Endothelial cell of umbilical vein (primary cell): ENCODE results near the gene LIN28A. TPM values are rescaled to one million over a fixed set of nuclear protein-coding genes. Genes with fewer than 3 reads are reported as not detected.

Experiments used
- BruUV-seq: library from RNA; stranded (reverse); fragments of 400-500 nt; replicated peaks from 2 replicates; lab custom pipeline; 2021; lab: Mats Ljungman, UMichigan
- CTCF ChIA-PET: fragments of 300-600, 350-600 bp; sonication (Branson Sonifier 250); formaldehyde crosslinking; loops from one replicate; lab custom pipeline; 2021; ENCODE audit warnings: antibody characterized with exemption, inconsistent platforms; lab: Charles Lee
- POLR2A ChIA-PET: fragments of 300-600, 350-600 bp; sonication (Branson Sonifier 250); formaldehyde crosslinking; loops from one replicate; lab custom pipeline; 2021; ENCODE audit warnings: antibody characterized with exemption, inconsistent platforms; lab: Charles Lee
- DNase-seq: peaks from one replicate; pipeline ENCODE4 v3.0.0-alpha.2; 2011; ENCODE audit warnings: low read depth, low spot score
- FAIRE-seq: peaks from 2 replicates; lab custom pipeline; 2011; peaks lifted over from hg19 to GRCh38; lab: Jason Lieb, UNC
- H2AFZ ChIP-seq: 2 replicates; pipeline ENCODE4 v1.6.0; 2012; ENCODE audit warnings: low read depth, low read length, control low read depth, inconsistent platforms
- H3K27ac ChIP-seq: 2 replicates; pipeline ENCODE4 v1.5.1; 2011; ENCODE audit warnings: low read depth, mild to moderate bottlenecking, control low read depth, low read length, moderate library complexity; ENCODE audit not compliant: insufficient read depth
- H3K27me3 ChIP-seq, 2 experiments: 2 replicates each; pipeline versions ENCODE4 v1.6.0 to v1.6.1; 2011; ENCODE audit warnings: low read length in 2 of 2, mixed read lengths in 1 of 2; ENCODE audit not compliant: control insufficient read depth in 2 of 2, insufficient read depth in 2 of 2
- H3K36me3 ChIP-seq, 2 experiments: 2 replicates in 1 of 2; 3 replicates in 1 of 2; pipeline ENCODE4 v1.5.1; 2011; ENCODE audit warnings: low read length in 2 of 2, mild to moderate bottlenecking in 1 of 2, moderate library complexity in 1 of 2; ENCODE audit not compliant: control insufficient read depth in 2 of 2, insufficient read depth in 2 of 2; ENCODE audit errors: extremely low read depth in 1 of 2
- H3K4me1 ChIP-seq: 3 replicates; pipeline ENCODE4 v1.5.1; 2011; ENCODE audit warnings: mild to moderate bottlenecking, low read length; ENCODE audit not compliant: control insufficient read depth, insufficient read depth; ENCODE audit errors: extremely low read depth
- H3K4me2 ChIP-seq: 2 replicates; pipeline ENCODE4 v1.6.1; 2011; ENCODE audit warnings: low read length, control low read depth, mixed read lengths; ENCODE audit not compliant: insufficient read depth
- H3K4me3 ChIP-seq, 3 experiments: fragments of 200-600 bp in 1 of 3; sonication (generic), shearing (Covaris generic) in 1 of 3; replicated peaks in 1 of 3; 2 replicates each; pipeline ENCODE4 v1.5.1; 2011 to 2016; ENCODE audit warnings: control low read depth in 3 of 3, low read length in 3 of 3, mild to moderate bottlenecking in 2 of 3, inconsistent platforms in 1 of 3, low read depth in 1 of 3, moderate library complexity in 1 of 3; ENCODE audit not compliant: insufficient read depth in 1 of 3
- H3K79me2 ChIP-seq: 2 replicates; pipeline ENCODE4 v1.6.0; 2012; ENCODE audit warnings: low read length, inconsistent platforms; ENCODE audit not compliant: control insufficient read depth, insufficient read depth
- H3K9ac ChIP-seq: replicated peaks from 2 replicates; pipeline ENCODE3; 2011; ENCODE audit warnings: low read length, control low read depth; ENCODE audit not compliant: insufficient read depth; ENCODE audit errors: extremely low read depth
- H3K9me1 ChIP-seq: replicated peaks from 3 replicates; pipeline ENCODE4 v1.6.0; 2011; ENCODE audit warnings: mild to moderate bottlenecking, low read length; ENCODE audit not compliant: control insufficient read depth, insufficient read depth; ENCODE audit errors: extremely low read depth
- H3K9me3 ChIP-seq: replicated peaks from 2 replicates; pipeline ENCODE4 v1.5.1; 2012; ENCODE audit warnings: low read length, inconsistent platforms; ENCODE audit not compliant: control insufficient read depth, insufficient read depth
- H4K20me1 ChIP-seq: replicated peaks from 2 replicates; pipeline ENCODE3; 2011; ENCODE audit warnings: mild to moderate bottlenecking, low read length; ENCODE audit not compliant: control insufficient read depth, insufficient read depth; ENCODE audit errors: extremely low read depth
- CTCF ChIP-seq, 2 donors: IDR thresholded peaks; 1 replicate in 1 of 2; 2 replicates in 1 of 2; pipeline ENCODE4 v1.5.1; 2011; ENCODE audit warnings: low read length in 2 of 2, mild to moderate bottlenecking in 2 of 2, moderate library complexity in 2 of 2, control low read depth in 1 of 2, inconsistent platforms in 1 of 2, low read depth in 1 of 2; ENCODE audit not compliant: insufficient read depth in 1 of 2; ENCODE audit errors: extremely low read depth in 1 of 2
- EZH2 ChIP-seq: IDR thresholded peaks from 2 replicates; pipeline ENCODE4 v1.6.1; 2012; ENCODE audit warnings: borderline replicate concordance, low read depth, mild to moderate bottlenecking, moderate library complexity, low read length, inconsistent platforms; ENCODE audit not compliant: severe bottlenecking
- FOS ChIP-seq: IDR thresholded peaks from 2 replicates; pipeline ENCODE4 v1.6.1; 2011; ENCODE audit warnings: mild to moderate bottlenecking, low read length, moderate library complexity, borderline replicate concordance; ENCODE audit not compliant: insufficient read depth
- MAX ChIP-seq: IDR thresholded peaks from 2 replicates; pipeline ENCODE4 v1.6.1; 2011; ENCODE audit not compliant: insufficient read depth, insufficient read length
- MYC ChIP-seq: IDR thresholded peaks from one replicate; pipeline ENCODE4 v1.6.1; 2011; ENCODE audit warnings: mild to moderate bottlenecking, low read depth, low read length
- POLR2A ChIP-seq: IDR thresholded peaks from 2 replicates; pipeline ENCODE4 v1.6.1; 2012; ENCODE audit warnings: low read depth, mild to moderate bottlenecking, control low read depth, low read length
- POLR2AphosphoS5 ChIP-seq: IDR thresholded peaks from 2 replicates; pipeline ENCODE4 v1.6.1; 2012; ENCODE audit warnings: low read depth, mild to moderate bottlenecking, control low read depth, low read length, moderate library complexity; ENCODE audit not compliant: insufficient read depth
- dilution Hi-C: fragments of 300-500 bp; cut with MboI; formaldehyde crosslinking; loops from one replicate; pipeline ENCODE4 v1.15.0; 2019; ENCODE audit warnings: low sequenced_read_pairs; ENCODE audit not compliant: extremely low pct_ligation_motif_present
- intact Hi-C: fragments of 100-400 bp; cut with micrococcal nuclease; formaldehyde crosslinking; loops from one replicate; pipeline ENCODE4 v1.10.0; 2022
- polyA plus RNA-seq, 4 experiments: library from polyadenylated mRNA; depleted of rRNA in 3 of 4; stranded (reverse) in 3 of 4; unstranded in 1 of 4; fragments of >200 nt; gene quantifications; 2 replicates each; pipeline versions ENCODE4 v1.2.1 to v1.2.3, GENCODE V29; 2011 to 2012; ENCODE audit warnings: missing spikeins in 1 of 4
- total RNA-seq: library from RNA; stranded (reverse); gene quantifications from 2 replicates; pipeline ENCODE4 v1.2.3, GENCODE V29; 2021

The LIN28A gene
- total and polyA plus RNA-seq, 2 donors (not counting 3 experiments of a cell fraction or from before 2014, with no cell fraction given): 0.11 TPM; not detected in 1

- dilution Hi-C loops (no loop called here), intact Hi-C loops (no loop called here)
- TF ChIP-seq POLR2A: no peak
- TF ChIP-seq EZH2: no peak
- TF ChIP-seq POLR2AphosphoS5: no peak
- TF ChIP-seq MAX: no peak
- no peak overlapping the region for H3K4me3 ChIP-seq
- H3K27me3 ChIP-seq: no peaks in the 10 kb centered on the region
- H3K9me3 ChIP-seq: no peaks in the 10 kb centered on the region
- no peaks in the 10 kb centered on the region for H3K9me1 ChIP-seq
- H2AFZ ChIP-seq: no peak overlapping the region
- peaks cover 7 to 24% of the 10 kb centered on the region in 2 experiments for H3K36me3 ChIP-seq
- H3K79me2 ChIP-seq: peaks cover 13% of the 10 kb centered on the region
- no peaks in the 10 kb centered on the region for H4K20me1 ChIP-seq
- CTCF ChIA-PET: no interaction called here
- BruUV-seq: no TSS peak
- peaks cover 10% of the 10 kb centered on the region for H3K4me1 ChIP-seq
- no peak overlapping the region for H3K9ac ChIP-seq
- no peak overlapping the region for H3K27ac ChIP-seq
- H3K4me2 ChIP-seq: no peak overlapping the region
- no peak for FAIRE-seq
- POLR2A ChIA-PET: no interaction called here
- no peak for DNase-seq
Observed at GRCh38 chr1:26438041-26438440, 27.4 kb downstream of the LIN28A start.

GRCh38 chr1:26440259-26440658 is 29.6 kb downstream of the LIN28A start:
- Histone ChIP-seq H3K9ac (no peak overlapping the region), H3K9me1 (no peaks in the 10 kb centered on the region), H3K9me3 (no peaks in the 10 kb centered on the region), H3K36me3 (peaks cover 14 to 34% of the 10 kb centered on the region in 2 experiments), H3K79me2 (no peaks in the 10 kb centered on the region), H3K27ac (no peak overlapping the region), H4K20me1 (no peaks in the 10 kb centered on the region), H3K4me1 (no peaks in the 10 kb centered on the region), H3K4me3 (no peak overlapping the region), H3K4me2 (no peak overlapping the region), H2AFZ (no peak overlapping the region), H3K27me3 (no peaks in the 10 kb centered on the region)
- CTCF ChIA-PET: interaction anchor here (1.8 kb wide), 1 partner anchor 30 kb away, joined by 5 read pairs; no protein-coding TSS in a partner anchor
- no TSS peak for BruUV-seq
- FAIRE-seq (no peak), DNase-seq (no peak)
- dilution Hi-C loops (no loop called here), intact Hi-C loops (no loop called here)
- POLR2A ChIA-PET: no interaction called here
- TF ChIP-seq CTCF (IDR thresholded peaks at IDR 0.05; ENCODE audit: extremely low read depth in 1 of 2, insufficient read depth in 1 of 2, low read depth in 1 of 2, low read length in 2 of 2) (no peak), POLR2AphosphoS5 (no peak), FOS (no peak), POLR2A (no peak), MYC (no peak), MAX (no peak)
